RWPE2 (cell line): ENCODE data around the gene SAT1.
A peak's percentile ranks its signal among the peaks of the same experiment; 100 is the strongest.

Experiments used
- ATAC-seq: fragments of 200-7000 bp; cut with Tn5 transposase; 3 replicates; pipeline ENCODE4 v1.9.1; 2021; ENCODE audit warnings: low read depth
- DNase-seq: peaks from one replicate; pipeline ENCODE4 v3.0.0-alpha.2; 2020; ENCODE audit warnings: low spot score
- H3K27ac ChIP-seq: fragments of 450-650 bp; 2 replicates; pipeline ENCODE4 v1.5.1; 2017; ENCODE audit warnings: mild to moderate bottlenecking; ENCODE audit not compliant: poor library complexity, severe bottlenecking
- H3K27me3 ChIP-seq: fragments of 250-450 bp; sonication (Bioruptor Pico); 2 replicates; pipeline ENCODE4 v1.5.1; 2021; ENCODE audit warnings: mild to moderate bottlenecking, moderate library complexity; ENCODE audit not compliant: insufficient read depth, poor library complexity, severe bottlenecking
- H3K36me3 ChIP-seq: fragments of 250-450 bp; sonication (Bioruptor Pico); 2 replicates; pipeline ENCODE4 v1.5.1; 2020; ENCODE audit warnings: low read depth, mild to moderate bottlenecking, moderate library complexity
- H3K4me1 ChIP-seq: fragments of 250-450 bp; sonication (Bioruptor Pico); 2 replicates; pipeline ENCODE4 v1.5.1; 2021; ENCODE audit warnings: mild to moderate bottlenecking, moderate library complexity; ENCODE audit not compliant: insufficient read depth, poor library complexity, severe bottlenecking
- H3K4me3 ChIP-seq: fragments of 250-450 bp; sonication (Bioruptor Pico); 2 replicates; pipeline ENCODE4 v1.5.1; 2021; ENCODE audit warnings: mild to moderate bottlenecking, moderate library complexity; ENCODE audit not compliant: severe bottlenecking
- H3K9me3 ChIP-seq: fragments of 250-450 bp; sonication (Bioruptor Pico); 2 replicates; pipeline ENCODE4 v1.5.1; 2021; ENCODE audit warnings: mild to moderate bottlenecking, moderate library complexity; ENCODE audit not compliant: severe bottlenecking
- CTCF ChIP-seq: fragments of 450-650 bp; IDR thresholded peaks from one replicate; pipeline ENCODE4 v1.5.1; 2017; ENCODE audit warnings: mild to moderate bottlenecking, moderate library complexity; ENCODE audit not compliant: poor library complexity, severe bottlenecking

The SAT1 gene

GRCh38 chrX:23813808-23814207 lies 30.8 kb downstream of the SAT1 start:
- H3K36me3 ChIP-seq: no peaks in the 10 kb centered on the region
- ATAC-seq: no peak
- peaks cover 3% of the 10 kb centered on the region for H3K4me1 ChIP-seq
- H3K9me3 ChIP-seq: no peaks in the 10 kb centered on the region
- H3K27ac ChIP-seq: no peak overlapping the region
- H3K27me3 ChIP-seq: no peaks in the 10 kb centered on the region
- H3K4me3 ChIP-seq: no peak overlapping the region
- no peak for TF ChIP-seq CTCF
- DNase-seq: no peak

GRCh38 chrX:23815376-23815775 lies 32.4 kb downstream of the SAT1 start:
- Histone ChIP-seq H3K36me3 (no peaks in the 10 kb centered on the region), H3K4me3 (no peak overlapping the region), H3K27me3 (no peaks in the 10 kb centered on the region), H3K27ac (no peak overlapping the region), H3K9me3 (no peaks in the 10 kb centered on the region), H3K4me1 (peaks cover 7% of the 10 kb centered on the region)
- TF ChIP-seq CTCF: no peak
- ATAC-seq (no peak), DNase-seq (no peak)

- DNase-seq: no peak
- Histone ChIP-seq H3K27ac (no peak overlapping the region), H3K27me3 (no peaks in the 10 kb centered on the region), H3K9me3 (no peaks in the 10 kb centered on the region), H3K4me3 (no peak overlapping the region), H3K36me3 (no peaks in the 10 kb centered on the region), H3K4me1 (peaks cover 4% of the 10 kb centered on the region)
- TF ChIP-seq CTCF: no peak
- ATAC-seq: no peak
Observed at GRCh38 chrX:23816179-23816578, 33.2 kb downstream of the SAT1 start.

GRCh38 chrX:23817979-23818336 lies 35.0 kb downstream of the SAT1 start:
- no peaks in the 10 kb centered on the region for H3K9me3 ChIP-seq
- no peak for TF ChIP-seq CTCF
- H3K4me1 ChIP-seq: peaks cover 4% of the 10 kb centered on the region
- H3K4me3 ChIP-seq: no peak overlapping the region
- no peaks in the 10 kb centered on the region for H3K36me3 ChIP-seq
- no peak for ATAC-seq
- DNase-seq: no peak
- no peaks in the 10 kb centered on the region for H3K27me3 ChIP-seq
- no peak overlapping the region for H3K27ac ChIP-seq

- H3K4me3 ChIP-seq: no peak overlapping the region
- no peak for TF ChIP-seq CTCF
- no peaks in the 10 kb centered on the region for H3K36me3 ChIP-seq
- no peak overlapping the region for H3K27ac ChIP-seq
- peaks cover 4% of the 10 kb centered on the region for H3K4me1 ChIP-seq
- H3K27me3 ChIP-seq: no peaks in the 10 kb centered on the region
- ATAC-seq (peak; percentile 41; the same call in 2 of the 3 replicates), DNase-seq (no peak)
- H3K9me3 ChIP-seq: no peaks in the 10 kb centered on the region
Observed at GRCh38 chrX:23819385-23820234, 36.6 kb downstream of the SAT1 start.
